HEK293 (cell line): ENCODE data around the gene AVEN.

Source experiments
- ZNF747 ChIP-seq: fragments of 450-650 bp; formaldehyde crosslinking; IDR thresholded peaks from 2 replicates; pipeline ENCODE4 v1.5.1; 2016; ENCODE audit warnings: missing biosample characterization, missing genetic modification characterization
- TF ChIP-seq, protein P1 (sequence below): fragments of 450-650 bp; formaldehyde crosslinking; IDR thresholded peaks from 2 replicates; pipeline ENCODE4 v1.5.1; 2016; ENCODE audit warnings: missing biosample characterization, missing genetic modification characterization
- TF ChIP-seq, protein P2 (sequence below): fragments of 450-650 bp; formaldehyde crosslinking; IDR thresholded peaks from 2 replicates; pipeline ENCODE4 v1.5.1; 2016; ENCODE audit warnings: missing biosample characterization, missing genetic modification characterization, low read depth

DNA sequence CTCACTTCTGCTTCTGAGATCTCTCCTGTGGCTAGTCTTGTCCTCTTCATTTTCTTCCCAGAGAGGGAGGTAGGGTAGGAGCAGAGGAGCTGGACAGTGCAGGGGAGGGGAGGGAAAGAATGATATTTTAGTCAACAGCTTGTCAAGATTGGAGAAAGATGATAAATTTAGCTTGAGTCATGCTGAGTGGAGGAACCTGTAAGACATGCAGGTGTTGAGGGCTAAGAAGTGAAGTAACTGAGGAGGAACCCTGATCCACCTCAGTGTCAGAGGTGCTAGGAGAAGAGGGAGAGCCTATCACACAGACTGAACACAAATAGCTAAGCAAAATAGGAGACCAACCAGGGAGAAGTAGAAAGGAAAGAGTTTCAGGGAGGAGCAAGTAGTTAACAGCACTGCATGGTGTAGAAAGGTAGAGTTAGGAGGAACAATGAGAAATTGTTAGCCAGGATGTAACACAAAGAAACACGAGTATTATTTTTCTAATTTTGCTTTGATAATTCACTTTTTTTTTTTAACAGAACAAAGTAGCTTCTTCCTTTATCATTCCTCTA, 178.9 kb downstream of the AVEN start:
- TF ChIP-seq, protein P1, sequence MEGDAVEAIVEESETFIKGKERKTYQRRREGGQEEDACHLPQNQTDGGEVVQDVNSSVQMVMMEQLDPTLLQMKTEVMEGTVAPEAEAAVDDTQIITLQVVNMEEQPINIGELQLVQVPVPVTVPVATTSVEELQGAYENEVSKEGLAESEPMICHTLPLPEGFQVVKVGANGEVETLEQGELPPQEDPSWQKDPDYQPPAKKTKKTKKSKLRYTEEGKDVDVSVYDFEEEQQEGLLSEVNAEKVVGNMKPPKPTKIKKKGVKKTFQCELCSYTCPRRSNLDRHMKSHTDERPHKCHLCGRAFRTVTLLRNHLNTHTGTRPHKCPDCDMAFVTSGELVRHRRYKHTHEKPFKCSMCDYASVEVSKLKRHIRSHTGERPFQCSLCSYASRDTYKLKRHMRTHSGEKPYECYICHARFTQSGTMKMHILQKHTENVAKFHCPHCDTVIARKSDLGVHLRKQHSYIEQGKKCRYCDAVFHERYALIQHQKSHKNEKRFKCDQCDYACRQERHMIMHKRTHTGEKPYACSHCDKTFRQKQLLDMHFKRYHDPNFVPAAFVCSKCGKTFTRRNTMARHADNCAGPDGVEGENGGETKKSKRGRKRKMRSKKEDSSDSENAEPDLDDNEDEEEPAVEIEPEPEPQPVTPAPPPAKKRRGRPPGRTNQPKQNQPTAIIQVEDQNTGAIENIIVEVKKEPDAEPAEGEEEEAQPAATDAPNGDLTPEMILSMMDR, result no peak
- TF ChIP-seq, protein P2, sequence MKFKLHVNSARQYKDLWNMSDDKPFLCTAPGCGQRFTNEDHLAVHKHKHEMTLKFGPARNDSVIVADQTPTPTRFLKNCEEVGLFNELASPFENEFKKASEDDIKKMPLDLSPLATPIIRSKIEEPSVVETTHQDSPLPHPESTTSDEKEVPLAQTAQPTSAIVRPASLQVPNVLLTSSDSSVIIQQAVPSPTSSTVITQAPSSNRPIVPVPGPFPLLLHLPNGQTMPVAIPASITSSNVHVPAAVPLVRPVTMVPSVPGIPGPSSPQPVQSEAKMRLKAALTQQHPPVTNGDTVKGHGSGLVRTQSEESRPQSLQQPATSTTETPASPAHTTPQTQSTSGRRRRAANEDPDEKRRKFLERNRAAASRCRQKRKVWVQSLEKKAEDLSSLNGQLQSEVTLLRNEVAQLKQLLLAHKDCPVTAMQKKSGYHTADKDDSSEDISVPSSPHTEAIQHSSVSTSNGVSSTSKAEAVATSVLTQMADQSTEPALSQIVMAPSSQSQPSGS, result no peak
- no peak for TF ChIP-seq ZNF747
